Immature natural killer cell (primary cell): ENCODE data around the gene CDKN2C. TPM values are rescaled to one million over a fixed set of nuclear protein-coding genes. Genes with fewer than 3 reads are reported as not detected.

Experiments
- DNase-seq, 3 donors: peaks; one replicate each; pipeline ENCODE4 v3.0.0; 2022; ENCODE audit warnings: mixed read lengths in 1 of 3
- H3K27ac Mint-ChIP-seq, 6 donors: one replicate each; pipeline ENCODE4 v1.8.0; 2020; ENCODE audit warnings: mixed read lengths in 6 of 6, mild to moderate bottlenecking in 5 of 6, inconsistent platforms in 4 of 6, moderate library complexity in 3 of 6
- H3K27me3 Mint-ChIP-seq, 3 donors: one replicate each; pipeline ENCODE4 v1.8.0; 2020 to 2021; ENCODE audit warnings: low read depth in 3 of 3, mild to moderate bottlenecking in 3 of 3, mixed read lengths in 3 of 3, moderate library complexity in 3 of 3, inconsistent platforms in 1 of 3
- H3K36me3 Mint-ChIP-seq, 3 donors: one replicate each; pipeline ENCODE4 v1.8.0; 2020; ENCODE audit warnings: mixed read lengths in 3 of 3, inconsistent platforms in 2 of 3, mild to moderate bottlenecking in 2 of 3
- H3K4me1 Mint-ChIP-seq, 2 donors: one replicate each; pipeline ENCODE4 v1.8.0; 2020; ENCODE audit warnings: inconsistent platforms in 2 of 2, mild to moderate bottlenecking in 2 of 2, mixed read lengths in 2 of 2, moderate library complexity in 1 of 2
- H3K4me3 Mint-ChIP-seq, 5 donors: one replicate each; pipeline ENCODE4 v1.8.0; 2020; ENCODE audit warnings: mild to moderate bottlenecking in 5 of 5, mixed read lengths in 5 of 5, inconsistent platforms in 3 of 5, moderate library complexity in 3 of 5
- H3K9me3 Mint-ChIP-seq, 6 donors: one replicate each; pipeline ENCODE4 v1.8.0; 2020; ENCODE audit warnings: mild to moderate bottlenecking in 6 of 6, mixed read lengths in 6 of 6, inconsistent platforms in 4 of 6, moderate library complexity in 3 of 6
- polyA plus RNA-seq, 3 donors: library from polyadenylated mRNA; unstranded; fragments of 300-500 nt; fragmentation: Illumina TruSeq; gene quantifications; one replicate each; pipeline ENCODE4 v1.2.3, GENCODE V29; 2021

The CDKN2C gene
- polyA plus RNA-seq, 3 donors from 2014 or later, result 12.7 to 22.8 (median 18.2) TPM

GRCh38 chr1:50970509-50970887, 453 bp downstream of the CDKN2C start:
- H3K27ac Mint-ChIP-seq, result peak overlapping the region; percentile 90 to 97 (median 94)
- peaks cover 0 to 5% (median 3%) of the 10 kb centered on the region in 3 donors for H3K36me3 Mint-ChIP-seq
- no peak for DNase-seq
- peaks cover 25 to 48% of the 10 kb centered on the region in 2 donors for H3K4me1 Mint-ChIP-seq
- H3K9me3 Mint-ChIP-seq, result no peaks in the 10 kb centered on the region
- peaks cover 0 to 8% (median 4%) of the 10 kb centered on the region in 3 donors for H3K27me3 Mint-ChIP-seq
- peak overlapping the region; percentile 95 to 100 (median 99) for H3K4me3 Mint-ChIP-seq

GRCh38 chr1:50970931-50971582, 1.0 kb downstream of the CDKN2C start:
- peak overlapping the region; percentile 90 to 97 (median 94) for H3K27ac Mint-ChIP-seq
- H3K27me3 Mint-ChIP-seq, result peaks cover 0 to 8% (median 4%) of the 10 kb centered on the region in 3 donors
- H3K4me3 Mint-ChIP-seq, result peak overlapping the region; percentile 95 to 100 (median 99)
- no peaks in the 10 kb centered on the region for H3K9me3 Mint-ChIP-seq
- H3K36me3 Mint-ChIP-seq, result peaks cover 0 to 5% (median 3%) of the 10 kb centered on the region in 3 donors
- no peak for DNase-seq
- peaks cover 26 to 51% of the 10 kb centered on the region in 2 donors for H3K4me1 Mint-ChIP-seq

- Mint-ChIP-seq H3K4me1 (peaks cover 34 to 58% of the 10 kb centered on the region in 2 donors), H3K4me3 (peak overlapping the region in 4 of 5 donors; percentile 97 to 100 (median 100)), H3K27me3 (peaks cover 0 to 8% (median 4%) of the 10 kb centered on the region in 3 donors), H3K27ac (peak overlapping the region in 1 of 6 donors; percentile 76), H3K9me3 (no peaks in the 10 kb centered on the region), H3K36me3 (peaks cover 0 to 5% (median 3%) of the 10 kb centered on the region in 3 donors)
- no peak for DNase-seq
These were observed 1.8 kb downstream of the CDKN2C start for GRCh38 chr1:50971748-50972305.

- Mint-ChIP-seq H3K9me3 (no peaks in the 10 kb centered on the region), H3K4me3 (no peak overlapping the region), H3K36me3 (peaks cover 0 to 5% (median 3%) of the 10 kb centered on the region in 3 donors), H3K27me3 (peaks cover 0 to 14% (median 4%) of the 10 kb centered on the region in 3 donors), H3K4me1 (peaks cover 29 to 54% of the 10 kb centered on the region in 2 donors), H3K27ac (no peak overlapping the region)
- DNase-seq, result no peak
These were observed 2.7 kb downstream of the CDKN2C start for GRCh38 chr1:50972766-50973165.

GRCh38 chr1:50973255-50973654, 3.2 kb downstream of the CDKN2C start:
- H3K4me1 Mint-ChIP-seq, result peaks cover 29 to 52% of the 10 kb centered on the region in 2 donors
- no peak for DNase-seq
- no peaks in the 10 kb centered on the region for H3K9me3 Mint-ChIP-seq
- H3K36me3 Mint-ChIP-seq, result peaks cover 0 to 5% (median 3%) of the 10 kb centered on the region in 3 donors
- H3K27ac Mint-ChIP-seq, result no peak overlapping the region
- H3K4me3 Mint-ChIP-seq, result no peak overlapping the region
- peaks cover 0 to 13% (median 4%) of the 10 kb centered on the region in 3 donors for H3K27me3 Mint-ChIP-seq

GRCh38 chr1:50973875-50974617, 4.0 kb downstream of the CDKN2C start:
- H3K27me3 Mint-ChIP-seq, result peaks cover 3 to 13% (median 7%) of the 10 kb centered on the region in 3 donors
- H3K4me3 Mint-ChIP-seq, result peak overlapping the region in 1 of 5 donors; percentile 12
- peak overlapping the region in 1 of 6 donors; percentile 25 for H3K27ac Mint-ChIP-seq
- no peak for DNase-seq
- H3K9me3 Mint-ChIP-seq, result no peaks in the 10 kb centered on the region
- peaks cover 37 to 60% of the 10 kb centered on the region in 2 donors for H3K4me1 Mint-ChIP-seq
- H3K36me3 Mint-ChIP-seq, result peaks cover 0 to 5% (median 3%) of the 10 kb centered on the region in 3 donors

GRCh38 chr1:50974618-50974935, 4.5 kb downstream of the CDKN2C start:
- Mint-ChIP-seq H3K27me3 (peaks cover 3 to 14% (median 7%) of the 10 kb centered on the region in 3 donors), H3K27ac (peak overlapping the region in 1 of 6 donors; percentile 25), H3K9me3 (no peaks in the 10 kb centered on the region), H3K36me3 (peaks cover 0 to 5% (median 3%) of the 10 kb centered on the region in 3 donors), H3K4me3 (peak overlapping the region in 1 of 5 donors; percentile 12), H3K4me1 (peaks cover 40 to 66% of the 10 kb centered on the region in 2 donors)
- DNase-seq, result no peak

- DNase-seq, result no peak
- H3K9me3 Mint-ChIP-seq, result no peaks in the 10 kb centered on the region
- no peak overlapping the region for H3K4me3 Mint-ChIP-seq
- peaks cover 5 to 13% (median 6%) of the 10 kb centered on the region in 3 donors for H3K27me3 Mint-ChIP-seq
- peaks cover 0 to 5% (median 3%) of the 10 kb centered on the region in 3 donors for H3K36me3 Mint-ChIP-seq
- peaks cover 33 to 58% of the 10 kb centered on the region in 2 donors for H3K4me1 Mint-ChIP-seq
- H3K27ac Mint-ChIP-seq, result no peak overlapping the region
These were observed 5.4 kb downstream of the CDKN2C start for GRCh38 chr1:50975436-50975835.

- Mint-ChIP-seq H3K4me3 (peak overlapping the region; percentile 85 to 95 (median 89)), H3K9me3 (no peaks in the 10 kb centered on the region), H3K36me3 (peaks cover 0 to 5% (median 3%) of the 10 kb centered on the region in 3 donors), H3K27me3 (peaks cover 5 to 13% (median 6%) of the 10 kb centered on the region in 3 donors), H3K27ac (peak overlapping the region in 5 of 6 donors; percentile 35 to 87 (median 69)), H3K4me1 (peaks cover 25 to 49% of the 10 kb centered on the region in 2 donors)
- DNase-seq, result no peak
These were observed 6.3 kb downstream of the CDKN2C start for GRCh38 chr1:50976111-50976889.

GRCh38 chr1:50976890-50977574, 7.0 kb downstream of the CDKN2C start:
- Mint-ChIP-seq H3K4me3 (peak overlapping the region; percentile 85 to 95 (median 89)), H3K9me3 (no peaks in the 10 kb centered on the region), H3K4me1 (peaks cover 23 to 42% of the 10 kb centered on the region in 2 donors), H3K27ac (peak overlapping the region; percentile 35 to 87 (median 71)), H3K36me3 (peaks cover 0 to 5% (median 3%) of the 10 kb centered on the region in 3 donors), H3K27me3 (peaks cover 5 to 13% (median 6%) of the 10 kb centered on the region in 3 donors)
- peak; percentile 24 to 33 (median 24) for DNase-seq

- Mint-ChIP-seq H3K27ac (peak overlapping the region in 5 of 6 donors; percentile 66 to 87 (median 81)), H3K4me1 (peaks cover 22 to 39% of the 10 kb centered on the region in 2 donors), H3K4me3 (peak overlapping the region; percentile 85 to 95 (median 89)), H3K9me3 (no peaks in the 10 kb centered on the region), H3K27me3 (peaks cover 5 to 13% (median 6%) of the 10 kb centered on the region in 3 donors), H3K36me3 (peaks cover 0 to 5% (median 3%) of the 10 kb centered on the region in 3 donors)
- DNase-seq, result peak; percentile 30 to 49 (median 43)
These were observed 7.6 kb downstream of the CDKN2C start for GRCh38 chr1:50977575-50978143.

- peak; percentile 41 to 48 (median 45) for DNase-seq
- peak overlapping the region; percentile 65 to 92 (median 82) for H3K27ac Mint-ChIP-seq
- peaks cover 22 to 34% of the 10 kb centered on the region in 2 donors for H3K4me1 Mint-ChIP-seq
- peak overlapping the region; percentile 87 to 92 (median 89) for H3K4me3 Mint-ChIP-seq
- H3K36me3 Mint-ChIP-seq, result peaks cover 0 to 5% (median 3%) of the 10 kb centered on the region in 3 donors
- H3K9me3 Mint-ChIP-seq, result no peaks in the 10 kb centered on the region
- H3K27me3 Mint-ChIP-seq, result peaks cover 5 to 13% (median 6%) of the 10 kb centered on the region in 3 donors
These were observed 8.3 kb downstream of the CDKN2C start for GRCh38 chr1:50978144-50978851.
